Activated naive CD8-positive, alpha-beta T cell treated with anti-CD3 and anti-CD28 coated beads, Interleukin-2, amount 10 ng/mL, durations not matched to agents 7 days and 5 days (primary cell): ENCODE results near the gene EPHA2. TPM values are rescaled to one million over a fixed set of nuclear protein-coding genes. Genes with fewer than 3 reads are reported as not detected.
A peak's percentile ranks its signal among the peaks of the same experiment; 100 is the strongest.
"Not testable (repeated sequence)": the region's sequence is repeated elsewhere in the genome, so short reads cannot be mapped to it uniquely, and the experiment has no call there.

Source experiments
- ATAC-seq: fragments of 150-1000 bp; cut with Tn5 transposase; one replicate; pipeline ENCODE4 v1.10.0; 2021; ENCODE audit warnings: low read depth, moderate library complexity
- POLR2A ChIA-PET: fragments of 350-600 bp; sonication (Branson Sonifier 250); formaldehyde crosslinking; loops from one replicate; lab custom pipeline; 2021; ENCODE audit warnings: antibody characterized with exemption; lab: Charles Lee
- DNase-seq: peaks from one replicate; pipeline ENCODE4 v3.0.0; 2021
- H3K27ac Mint-ChIP-seq: one replicate; pipeline ENCODE4 v1.8.0; 2022; ENCODE audit warnings: mild to moderate bottlenecking, mixed read lengths
- H3K27me3 Mint-ChIP-seq: one replicate; pipeline ENCODE4 v1.8.0; 2022; ENCODE audit warnings: mild to moderate bottlenecking, moderate library complexity, mixed read lengths
- H3K36me3 Mint-ChIP-seq: one replicate; pipeline ENCODE4 v1.8.0; 2021; ENCODE audit warnings: mild to moderate bottlenecking, mixed read lengths
- H3K4me1 Mint-ChIP-seq: one replicate; pipeline ENCODE4 v1.8.0; 2021; ENCODE audit warnings: mixed read lengths
- H3K4me3 Mint-ChIP-seq: one replicate; pipeline ENCODE4 v1.8.0; 2022; ENCODE audit warnings: mild to moderate bottlenecking, moderate library complexity, mixed read lengths
- H3K9me3 Mint-ChIP-seq: one replicate; pipeline ENCODE4 v1.8.0; 2021; ENCODE audit warnings: mixed read lengths
- total RNA-seq, 2 experiments: library from RNA; stranded (reverse); gene quantifications; one replicate each; pipeline ENCODE4 v1.2.3, GENCODE V29; 2021

Gene EPHA2
- total RNA-seq, result not detected

GRCh38 chr1:16155537-16156410 is at the start of gene EPHA2:
TSS of gene EPHA2 (minus strand) at chr1:16156069. CDS start at chr1:16155932, 137 bp downstream.
- Mint-ChIP-seq H3K4me1 (peaks cover 20% of the 10 kb centered on the region), H3K27ac (no peak within 1 kb of the TSS), H3K9me3 (no peaks in the 10 kb centered on the region), H3K27me3 (peaks cover 65% of the 10 kb centered on the region), H3K4me3 (peak within 1 kb of the TSS; percentile 49), H3K36me3 (no peaks in the 10 kb centered on the region)
- ATAC-seq (no peak), DNase-seq (no peak)
- POLR2A ChIA-PET, result no interaction called here

GRCh38 chr1:16205334-16205671 is 49.4 kb upstream of the EPHA2 start:
- no peaks in the 10 kb centered on the region for H3K36me3 Mint-ChIP-seq
- DNase-seq, result no peak
- H3K4me3 Mint-ChIP-seq, result no peak overlapping the region
- H3K27ac Mint-ChIP-seq, result no peak overlapping the region
- H3K27me3 Mint-ChIP-seq, result no peaks in the 10 kb centered on the region
- H3K4me1 Mint-ChIP-seq, result peaks cover 2% of the 10 kb centered on the region
- no peaks in the 10 kb centered on the region for H3K9me3 Mint-ChIP-seq
- ATAC-seq, result no peak
- POLR2A ChIA-PET, result interaction anchor here (2.7 to 2.8 kb wide), 2 partner anchors 11 to 38 kb away, joined by 12 to 31 read pairs; no protein-coding TSS in a partner anchor

- POLR2A ChIA-PET, result interaction anchor here (0.5 to 2.7 kb wide), 2 partner anchors 38 to 623 kb away, joined by 4 to 12 read pairs; no protein-coding TSS in a partner anchor
- Mint-ChIP-seq H3K36me3 (no peaks in the 10 kb centered on the region), H3K4me1 (peaks cover 2% of the 10 kb centered on the region), H3K27me3 (no peaks in the 10 kb centered on the region), H3K9me3 (no peaks in the 10 kb centered on the region), H3K27ac (no peak overlapping the region), H3K4me3 (no peak overlapping the region)
- DNase-seq (peak; percentile 67), ATAC-seq (no peak)
These were observed 48.9 kb upstream of the EPHA2 start for GRCh38 chr1:16204634-16205333.

GRCh38 chr1:16204216-16204615 is 48.3 kb upstream of the EPHA2 start:
- no peak for DNase-seq
- H3K36me3 Mint-ChIP-seq, result no peaks in the 10 kb centered on the region
- no peaks in the 10 kb centered on the region for H3K27me3 Mint-ChIP-seq
- H3K4me1 Mint-ChIP-seq, result peaks cover 5% of the 10 kb centered on the region
- ATAC-seq, result no peak
- no peak overlapping the region for H3K4me3 Mint-ChIP-seq
- POLR2A ChIA-PET, result no interaction called here
- H3K9me3 Mint-ChIP-seq, result no peaks in the 10 kb centered on the region
- no peak overlapping the region for H3K27ac Mint-ChIP-seq

- DNase-seq (no peak), ATAC-seq (no peak)
- Mint-ChIP-seq H3K27ac (no peak overlapping the region), H3K4me1 (peaks cover 9% of the 10 kb centered on the region), H3K36me3 (no peaks in the 10 kb centered on the region), H3K4me3 (no peak overlapping the region), H3K27me3 (no peaks in the 10 kb centered on the region), H3K9me3 (no peaks in the 10 kb centered on the region)
- POLR2A ChIA-PET, result no interaction called here
These were observed 47.7 kb upstream of the EPHA2 start for GRCh38 chr1:16203550-16203949.

- POLR2A ChIA-PET, result interaction anchor here (0.5 to 0.6 kb wide), 2 partner anchors 55 to 851 kb away, joined by 3 to 5 read pairs; partner anchors contain the start of gene SDHB
- peaks cover 9% of the 10 kb centered on the region for H3K4me1 Mint-ChIP-seq
- H3K27me3 Mint-ChIP-seq, result no peaks in the 10 kb centered on the region
- H3K36me3 Mint-ChIP-seq, result no peaks in the 10 kb centered on the region
- H3K27ac Mint-ChIP-seq, result no peak overlapping the region
- ATAC-seq, result no peak
- no peak overlapping the region for H3K4me3 Mint-ChIP-seq
- no peaks in the 10 kb centered on the region for H3K9me3 Mint-ChIP-seq
- DNase-seq, result no peak
These were observed 46.7 kb upstream of the EPHA2 start for GRCh38 chr1:16202281-16203210.

GRCh38 chr1:16199700-16200099 is 43.8 kb upstream of the EPHA2 start:
- ATAC-seq, result no peak
- DNase-seq, result no peak
- peak overlapping the region; percentile 19 for H3K27ac Mint-ChIP-seq
- H3K4me3 Mint-ChIP-seq, result no peak overlapping the region
- H3K4me1 Mint-ChIP-seq, result peaks cover 6% of the 10 kb centered on the region
- POLR2A ChIA-PET, result no interaction called here
- no peaks in the 10 kb centered on the region for H3K36me3 Mint-ChIP-seq
- no peaks in the 10 kb centered on the region for H3K27me3 Mint-ChIP-seq
- H3K9me3 Mint-ChIP-seq, result no peaks in the 10 kb centered on the region

- Mint-ChIP-seq H3K9me3 (no peaks in the 10 kb centered on the region), H3K27ac (peak overlapping the region; percentile 54), H3K4me1 (peaks cover 6% of the 10 kb centered on the region), H3K36me3 (no peaks in the 10 kb centered on the region), H3K27me3 (no peaks in the 10 kb centered on the region), H3K4me3 (no peak overlapping the region)
- DNase-seq (no peak), ATAC-seq (no peak)
- POLR2A ChIA-PET, result no interaction called here
These were observed 43.3 kb upstream of the EPHA2 start for GRCh38 chr1:16199157-16199501.

GRCh38 chr1:16198444-16199156 is 42.7 kb upstream of the EPHA2 start:
- POLR2A ChIA-PET, result no interaction called here
- H3K4me3 Mint-ChIP-seq, result no peak overlapping the region
- peak overlapping the region; percentile 54 for H3K27ac Mint-ChIP-seq
- ATAC-seq (no peak), DNase-seq (no peak)
- no peaks in the 10 kb centered on the region for H3K36me3 Mint-ChIP-seq
- H3K9me3 Mint-ChIP-seq, result no peaks in the 10 kb centered on the region
- H3K4me1 Mint-ChIP-seq, result peaks cover 6% of the 10 kb centered on the region
- no peaks in the 10 kb centered on the region for H3K27me3 Mint-ChIP-seq

GRCh38 chr1:16196874-16197273 is 41.0 kb upstream of the EPHA2 start:
- Mint-ChIP-seq H3K4me1 (peaks cover 6% of the 10 kb centered on the region), H3K4me3 (no peak overlapping the region), H3K9me3 (no peaks in the 10 kb centered on the region), H3K36me3 (no peaks in the 10 kb centered on the region), H3K27me3 (no peaks in the 10 kb centered on the region), H3K27ac (no peak overlapping the region)
- POLR2A ChIA-PET, result no interaction called here
- DNase-seq (no peak), ATAC-seq (no peak)

GRCh38 chr1:16196139-16196538 is 40.3 kb upstream of the EPHA2 start:
- POLR2A ChIA-PET, H3K36me3 Mint-ChIP-seq, H3K27ac Mint-ChIP-seq, H3K9me3 Mint-ChIP-seq, H3K4me3 Mint-ChIP-seq, H3K4me1 Mint-ChIP-seq, DNase-seq, ATAC-seq, H3K27me3 Mint-ChIP-seq: not testable (repeated sequence)

GRCh38 chr1:16195518-16195905 is 39.6 kb upstream of the EPHA2 start:
- no peak for DNase-seq
- H3K9me3 Mint-ChIP-seq, result no peaks in the 10 kb centered on the region
- H3K4me1 Mint-ChIP-seq, result peaks cover 6% of the 10 kb centered on the region
- H3K27ac Mint-ChIP-seq, result no peak overlapping the region
- ATAC-seq, result no peak
- H3K27me3 Mint-ChIP-seq, result no peaks in the 10 kb centered on the region
- no peak overlapping the region for H3K4me3 Mint-ChIP-seq
- no peaks in the 10 kb centered on the region for H3K36me3 Mint-ChIP-seq
- POLR2A ChIA-PET, result no interaction called here
